Sigmoid colon (tissue), 7 donors: ENCODE data around the gene DDX1. TPM values are rescaled to one million over a fixed set of nuclear protein-coding genes. Genes with fewer than 3 reads are reported as not detected.

Experiments used
- DNase-seq: peaks from one replicate; pipeline ENCODE4 v3.0.0-alpha.2; 2019
- H3K27ac ChIP-seq, 4 donors: fragments of 200-600 bp; sonication (generic); one replicate each; pipeline ENCODE4 v1.5.1; 2016 to 2019; ENCODE audit warnings: mild to moderate bottlenecking in 1 of 4
- H3K27me3 ChIP-seq, 3 donors: fragments of 200-600 bp; sonication (generic); one replicate each; pipeline ENCODE4 v1.5.1; 2019; ENCODE audit warnings: mild to moderate bottlenecking in 1 of 3
- H3K36me3 ChIP-seq, 4 donors: fragments of 200-600 bp; sonication (generic); one replicate each; pipeline ENCODE4 v1.5.1; 2016 to 2019
- H3K4me1 ChIP-seq, 4 donors: fragments of 200-600 bp; sonication (generic); one replicate each; pipeline ENCODE4 v1.5.1; 2017 to 2019
- H3K4me3 ChIP-seq, 4 donors: fragments of 200-600 bp; sonication (generic); one replicate each; pipeline ENCODE4 v1.5.1; 2017 to 2019; ENCODE audit warnings: mild to moderate bottlenecking in 2 of 4, moderate library complexity in 1 of 4
- H3K9me3 ChIP-seq, 4 donors: fragments of 200-600 bp in 3 of 4; sonication (generic) in 3 of 4; one replicate each; pipeline versions ENCODE4 v1.5.1 to v1.6.1; 2013 to 2019
- EP300 ChIP-seq, 4 donors: sonication (generic); formaldehyde crosslinking; IDR thresholded peaks; one replicate each; pipeline ENCODE4 v1.6.1; 2017; ENCODE audit warnings: antibody characterized with exemption in 4 of 4
- POLR2A ChIP-seq, 2 donors: fragments of 450-650 bp; IDR thresholded peaks; one replicate each; pipeline ENCODE4 v1.6.1; 2016; ENCODE audit warnings: antibody characterized with exemption in 2 of 2, mild to moderate bottlenecking in 2 of 2, moderate library complexity in 2 of 2
- POLR2AphosphoS5 ChIP-seq, 4 donors: sonication (generic); formaldehyde crosslinking; IDR thresholded peaks; one replicate each; pipeline ENCODE4 v1.6.1; 2017; ENCODE audit warnings: antibody characterized with exemption in 4 of 4
- WGBS, 2 donors: extraction: QIAGEN DNeasy Blood & Tissue Kit; methylation state at CpG; one replicate each; pipeline ENCODE4 v1.1.7; 2013; 5-methylcytosine and 5-hydroxymethylcytosine counted together
- intact Hi-C: fragments of 100-400 bp; cut with DNase I; formaldehyde crosslinking; loops from one replicate; pipeline ENCODE4 v1.15.1; 2023
- polyA plus RNA-seq, 3 donors: library from polyadenylated mRNA; stranded (reverse); fragments of 200-250 nt; gene quantifications; one replicate each; pipeline ENCODE4 v1.2.3, GENCODE V29; 2013
- total RNA-seq, 4 donors: library from RNA; depleted of rRNA; stranded (reverse); fragments of >200 nt; gene quantifications; one replicate each; pipeline ENCODE4 v1.1.0, GENCODE V29; 2016
- TF ChIP-seq, protein P1 (sequence below), 4 experiments: fragments of 450-650 bp in 3 of 4; fragments of 200-600 bp in 1 of 4; IDR thresholded peaks; one replicate each; pipeline ENCODE4 v1.5.1; 2016 to 2019; ENCODE audit warnings: antibody characterized with exemption in 4 of 4, mild to moderate bottlenecking in 3 of 4, moderate library complexity in 2 of 4
- donor health status: healthy with polysubstance abuse.
- donor health status: Bipolar disorder and iron deficiency.
- donor health status: healthy.

Gene DDX1
- total and polyA plus RNA-seq, 7 donors, result 59.2 to 104 (median 67.9) TPM

DNA sequence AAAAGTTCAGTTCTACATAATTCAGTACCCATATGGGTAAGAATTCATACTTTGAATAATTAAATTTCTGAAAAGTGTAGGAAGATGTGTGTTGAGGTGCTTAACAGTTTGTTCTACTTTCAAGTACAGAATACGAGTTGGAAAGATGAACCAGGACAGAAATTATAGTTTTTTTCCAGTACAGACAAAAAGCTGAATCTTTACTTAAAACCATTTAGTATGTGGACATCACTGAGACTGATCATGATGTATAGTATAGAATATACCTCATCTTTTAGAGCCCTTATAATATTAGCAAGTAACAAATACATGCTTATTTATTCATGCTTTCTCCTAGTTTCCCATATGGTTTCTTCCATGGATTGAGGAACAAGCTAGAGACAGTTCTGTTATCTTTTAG lies 10.0 kb downstream of the DDX1 start:
- intact Hi-C loops, result no loop called here
- Histone ChIP-seq H3K9me3 (no peaks in the 10 kb centered on the region), H3K4me1 (no peaks in the 10 kb centered on the region), H3K27me3 (no peaks in the 10 kb centered on the region), H3K27ac (no peak overlapping the region), H3K36me3 (peaks cover 37 to 100% (median 79%) of the 10 kb centered on the region in 4 donors), H3K4me3 (no peak overlapping the region)
- WGBS, 2 donors, result 92 to 95% methylated on average over 1 of the region's 1 CpG
- no peak for DNase-seq
- TF ChIP-seq POLR2AphosphoS5 (IDR thresholded peaks at IDR 0.05), result no peak
- TF ChIP-seq EP300 (IDR thresholded peaks at IDR 0.05), result no peak
- TF ChIP-seq, protein P1, sequence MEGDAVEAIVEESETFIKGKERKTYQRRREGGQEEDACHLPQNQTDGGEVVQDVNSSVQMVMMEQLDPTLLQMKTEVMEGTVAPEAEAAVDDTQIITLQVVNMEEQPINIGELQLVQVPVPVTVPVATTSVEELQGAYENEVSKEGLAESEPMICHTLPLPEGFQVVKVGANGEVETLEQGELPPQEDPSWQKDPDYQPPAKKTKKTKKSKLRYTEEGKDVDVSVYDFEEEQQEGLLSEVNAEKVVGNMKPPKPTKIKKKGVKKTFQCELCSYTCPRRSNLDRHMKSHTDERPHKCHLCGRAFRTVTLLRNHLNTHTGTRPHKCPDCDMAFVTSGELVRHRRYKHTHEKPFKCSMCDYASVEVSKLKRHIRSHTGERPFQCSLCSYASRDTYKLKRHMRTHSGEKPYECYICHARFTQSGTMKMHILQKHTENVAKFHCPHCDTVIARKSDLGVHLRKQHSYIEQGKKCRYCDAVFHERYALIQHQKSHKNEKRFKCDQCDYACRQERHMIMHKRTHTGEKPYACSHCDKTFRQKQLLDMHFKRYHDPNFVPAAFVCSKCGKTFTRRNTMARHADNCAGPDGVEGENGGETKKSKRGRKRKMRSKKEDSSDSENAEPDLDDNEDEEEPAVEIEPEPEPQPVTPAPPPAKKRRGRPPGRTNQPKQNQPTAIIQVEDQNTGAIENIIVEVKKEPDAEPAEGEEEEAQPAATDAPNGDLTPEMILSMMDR (IDR thresholded peaks at IDR 0.05), result no peak
- TF ChIP-seq POLR2A (IDR thresholded peaks at IDR 0.05), result no peak

DNA sequence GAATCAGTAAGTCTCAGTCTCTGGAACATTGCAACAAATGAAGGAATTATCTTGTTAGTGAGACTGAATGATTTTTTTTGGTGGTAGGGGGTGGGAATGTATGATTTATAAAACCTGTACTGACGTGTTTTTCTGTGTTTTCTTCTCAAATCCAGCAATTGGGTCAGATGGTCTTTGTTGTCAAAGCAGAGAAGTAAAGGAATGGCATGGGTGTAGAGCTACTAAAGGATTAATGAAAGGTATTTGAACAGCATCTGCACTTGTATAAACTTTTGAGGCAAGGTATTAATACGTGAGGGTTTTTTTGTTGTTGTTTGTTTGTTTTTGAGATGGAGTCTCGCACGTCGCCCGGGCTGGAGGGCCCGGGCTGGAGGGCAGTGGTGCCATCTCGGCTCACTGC lies 10.7 kb downstream of the DDX1 start:
- no peak for DNase-seq
- Histone ChIP-seq H3K27me3 (no peaks in the 10 kb centered on the region), H3K9me3 (no peaks in the 10 kb centered on the region), H3K36me3 (peaks cover 37 to 100% (median 79%) of the 10 kb centered on the region in 4 donors), H3K4me3 (no peak overlapping the region), H3K27ac (no peak overlapping the region), H3K4me1 (no peaks in the 10 kb centered on the region)
- WGBS, 2 donors, result 92 to 95% methylated on average over 8 of the region's 8 CpGs
- TF ChIP-seq POLR2AphosphoS5 (IDR thresholded peaks at IDR 0.05) (no peak), POLR2A (IDR thresholded peaks at IDR 0.05) (no peak), EP300 (IDR thresholded peaks at IDR 0.05) (no peak)
- TF ChIP-seq, protein P1 (IDR thresholded peaks at IDR 0.05), result no peak
- intact Hi-C loops, result no loop called here

DNA sequence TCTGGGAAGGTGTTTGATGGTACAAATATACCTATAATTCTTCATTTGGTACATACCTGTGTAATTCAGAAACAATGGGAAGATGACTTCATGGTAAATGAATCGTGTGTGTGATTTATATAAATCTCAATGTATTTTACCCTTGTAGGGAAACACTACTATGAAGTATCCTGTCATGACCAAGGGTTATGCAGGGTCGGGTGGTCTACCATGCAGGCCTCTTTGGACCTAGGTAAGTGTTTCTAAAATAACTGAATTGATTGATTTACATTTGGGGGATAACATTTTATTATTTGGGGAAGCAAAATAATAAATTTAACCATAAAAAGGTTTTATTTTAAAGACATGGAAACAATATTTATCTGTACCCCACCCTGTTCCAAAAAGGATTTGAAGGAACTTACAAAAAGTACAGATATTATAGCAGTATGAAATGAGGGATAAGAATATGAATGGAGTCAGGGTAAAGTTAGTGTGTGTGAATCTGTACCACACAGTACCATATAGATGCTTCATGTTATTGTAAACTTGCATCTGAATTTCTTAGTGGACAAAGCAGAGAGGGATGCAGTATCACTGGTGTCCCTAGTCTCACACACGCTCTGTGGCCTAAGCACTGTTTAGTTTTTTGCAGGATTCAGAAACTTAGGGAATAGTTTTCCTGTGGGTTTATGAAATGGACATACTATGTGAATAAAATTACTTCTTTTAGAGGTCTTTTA lies 11.5 kb downstream of the DDX1 start:
- WGBS, 2 donors, result 92% methylated on average over 3 of the region's 3 CpGs
- H3K9me3 ChIP-seq, result no peaks in the 10 kb centered on the region
- peaks cover 42 to 100% (median 80%) of the 10 kb centered on the region in 4 donors for H3K36me3 ChIP-seq
- no peak overlapping the region for H3K4me3 ChIP-seq
- no peaks in the 10 kb centered on the region for H3K4me1 ChIP-seq
- no peaks in the 10 kb centered on the region for H3K27me3 ChIP-seq
- TF ChIP-seq POLR2A (IDR thresholded peaks at IDR 0.05) (no peak), POLR2AphosphoS5 (IDR thresholded peaks at IDR 0.05) (no peak), EP300 (IDR thresholded peaks at IDR 0.05) (no peak)
- TF ChIP-seq, protein P1 (IDR thresholded peaks at IDR 0.05), result no peak
- DNase-seq, result no peak
- no peak overlapping the region for H3K27ac ChIP-seq
- intact Hi-C loops, result no loop called here

DNA sequence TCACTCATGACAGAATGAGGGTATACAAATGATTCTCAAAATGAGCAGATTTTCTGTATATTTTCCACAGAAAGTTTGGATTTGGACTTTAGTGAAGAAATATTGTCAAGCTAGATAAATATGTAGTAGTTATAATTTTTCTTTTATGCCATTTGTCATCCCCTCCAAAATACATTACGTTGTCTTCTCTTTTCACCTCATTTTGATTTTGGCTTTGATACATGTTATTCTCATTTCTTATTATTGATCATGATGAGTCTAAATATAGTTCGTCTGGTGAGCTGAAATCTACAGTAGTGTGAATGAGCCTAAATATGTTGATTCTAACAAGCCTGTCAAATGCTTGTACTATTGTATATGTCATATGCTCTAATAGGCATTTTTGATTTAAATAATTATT lies 12.3 kb downstream of the DDX1 start:
- no peaks in the 10 kb centered on the region for H3K27me3 ChIP-seq
- H3K4me1 ChIP-seq, result no peaks in the 10 kb centered on the region
- H3K27ac ChIP-seq, result no peak overlapping the region
- intact Hi-C loops, result no loop called here
- no peak for TF ChIP-seq POLR2A (IDR thresholded peaks at IDR 0.05)
- H3K36me3 ChIP-seq, result peaks cover 42 to 100% (median 79%) of the 10 kb centered on the region in 4 donors
- 94 to 95% methylated on average over 2 of the region's 2 CpGs for WGBS, 2 donors
- DNase-seq, result no peak
- H3K9me3 ChIP-seq, result no peaks in the 10 kb centered on the region
- no peak overlapping the region for H3K4me3 ChIP-seq

DNA sequence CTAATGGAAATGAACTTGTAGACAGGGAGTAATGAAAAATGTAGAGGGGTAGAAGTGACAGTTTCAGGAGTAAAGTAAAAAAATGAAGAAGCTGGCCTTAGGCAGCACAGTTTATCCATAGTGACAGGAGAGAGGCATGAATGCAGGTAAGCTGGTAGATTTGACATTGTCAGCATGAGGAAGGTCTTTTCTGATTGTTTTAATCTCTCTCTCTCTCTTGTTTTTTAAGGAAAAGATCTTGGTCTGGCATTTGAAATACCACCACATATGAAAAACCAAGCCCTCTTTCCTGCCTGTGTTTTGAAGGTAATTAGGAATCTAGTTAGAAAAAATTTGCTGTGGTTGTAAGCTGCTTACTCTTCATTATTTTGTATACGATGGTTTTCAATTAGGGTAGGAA lies 14.1 kb downstream of the DDX1 start:
- H3K4me1 ChIP-seq, result no peaks in the 10 kb centered on the region
- no peak overlapping the region for H3K27ac ChIP-seq
- intact Hi-C loops, result no loop called here
- H3K36me3 ChIP-seq, result peaks cover 42 to 99% (median 69%) of the 10 kb centered on the region in 4 donors
- H3K9me3 ChIP-seq, result no peaks in the 10 kb centered on the region
- no peak for DNase-seq
- WGBS, 2 donors, result 48 to 94% methylated on average over 1 of the region's 1 CpG
- TF ChIP-seq EP300 (IDR thresholded peaks at IDR 0.05) (no peak), POLR2AphosphoS5 (IDR thresholded peaks at IDR 0.05) (no peak), POLR2A (IDR thresholded peaks at IDR 0.05) (no peak)
- TF ChIP-seq, protein P1 (IDR thresholded peaks at IDR 0.05), result no peak
- H3K4me3 ChIP-seq, result no peak overlapping the region
- H3K27me3 ChIP-seq, result no peaks in the 10 kb centered on the region
